HEK293T (cell line): ENCODE measurements around the gene RGS11.

Source experiments
- CTCF ChIA-PET: fragments of 350-600 bp; formaldehyde crosslinking; extraction: SDS; loops from one replicate; lab custom pipeline; 2021; ENCODE audit warnings: antibody characterized with exemption, inconsistent platforms; lab: Yijun Ruan, JAX
- POLR2A ChIA-PET: fragments of 350-600 bp; formaldehyde crosslinking; extraction: SDS; loops from one replicate; lab custom pipeline; 2020; ENCODE audit warnings: antibody characterized with exemption, inconsistent platforms; lab: Yijun Ruan, JAX
- DNase-seq: peaks from one replicate; pipeline ENCODE4 v3.0.0; 2012; ENCODE audit warnings: mixed read lengths; ENCODE audit errors: extremely low spot score
- ARNT ChIP-seq: fragments of 450-650 bp; IDR thresholded peaks from 2 replicates; pipeline ENCODE4 v1.6.1; 2017; ENCODE audit warnings: mild to moderate bottlenecking
- BHLHE40 ChIP-seq: fragments of 450-650 bp; IDR thresholded peaks from 2 replicates; pipeline ENCODE4 v1.6.1; 2016; ENCODE audit warnings: mild to moderate bottlenecking, moderate library complexity, borderline replicate concordance
- CTBP1 ChIP-seq: fragments of 450-650 bp; IDR thresholded peaks from 2 replicates; pipeline ENCODE4 v1.6.1; 2016; ENCODE audit warnings: borderline replicate concordance
- ELF4 ChIP-seq: fragments of 450-650 bp; IDR thresholded peaks from 2 replicates; pipeline ENCODE4 v1.6.1; 2017; ENCODE audit warnings: antibody characterized with exemption
- FOXA1 ChIP-seq: fragments of 450-650 bp; IDR thresholded peaks from 2 replicates; pipeline ENCODE4 v1.6.1; 2016; ENCODE audit warnings: mild to moderate bottlenecking
- FOXK2 ChIP-seq: fragments of 450-650 bp; IDR thresholded peaks from 2 replicates; pipeline ENCODE4 v1.6.1; 2016; ENCODE audit warnings: mild to moderate bottlenecking
- FOXM1 ChIP-seq: fragments of 450-650 bp; IDR thresholded peaks from 2 replicates; pipeline ENCODE4 v1.6.1; 2017; ENCODE audit warnings: mild to moderate bottlenecking, borderline replicate concordance
- HDGF ChIP-seq: fragments of 450-650 bp; IDR thresholded peaks from 2 replicates; pipeline ENCODE4 v1.6.1; 2017; ENCODE audit warnings: antibody characterized with exemption, borderline replicate concordance
- L3MBTL2 ChIP-seq: fragments of 450-650 bp; conservative IDR thresholded peaks from 2 replicates; pipeline ENCODE4 v1.6.1; 2016; ENCODE audit warnings: mild to moderate bottlenecking
- LEF1 ChIP-seq: fragments of 450-650 bp; IDR thresholded peaks from 2 replicates; pipeline ENCODE4 v1.6.1; 2017; ENCODE audit warnings: mild to moderate bottlenecking, borderline replicate concordance
- NFRKB ChIP-seq: fragments of 450-650 bp; IDR thresholded peaks from 2 replicates; pipeline ENCODE4 v1.6.1; 2016; ENCODE audit warnings: mild to moderate bottlenecking, moderate library complexity
- PKNOX1 ChIP-seq: fragments of 450-650 bp; IDR thresholded peaks from 2 replicates; pipeline ENCODE4 v1.6.1; 2016
- SP1 ChIP-seq: fragments of 450-650 bp; IDR thresholded peaks from 2 replicates; pipeline ENCODE4 v1.6.1; 2017
- SUZ12 ChIP-seq: fragments of 450-650 bp; IDR thresholded peaks from 2 replicates; pipeline ENCODE4 v1.6.1; 2016; ENCODE audit warnings: mild to moderate bottlenecking
- TARDBP ChIP-seq: fragments of 450-650 bp; IDR thresholded peaks from 2 replicates; pipeline ENCODE4 v1.6.1; 2016
- ZNF384 ChIP-seq: fragments of 450-650 bp; IDR thresholded peaks from 2 replicates; pipeline ENCODE4 v1.6.1; 2016

RGS11 gene

DNA sequence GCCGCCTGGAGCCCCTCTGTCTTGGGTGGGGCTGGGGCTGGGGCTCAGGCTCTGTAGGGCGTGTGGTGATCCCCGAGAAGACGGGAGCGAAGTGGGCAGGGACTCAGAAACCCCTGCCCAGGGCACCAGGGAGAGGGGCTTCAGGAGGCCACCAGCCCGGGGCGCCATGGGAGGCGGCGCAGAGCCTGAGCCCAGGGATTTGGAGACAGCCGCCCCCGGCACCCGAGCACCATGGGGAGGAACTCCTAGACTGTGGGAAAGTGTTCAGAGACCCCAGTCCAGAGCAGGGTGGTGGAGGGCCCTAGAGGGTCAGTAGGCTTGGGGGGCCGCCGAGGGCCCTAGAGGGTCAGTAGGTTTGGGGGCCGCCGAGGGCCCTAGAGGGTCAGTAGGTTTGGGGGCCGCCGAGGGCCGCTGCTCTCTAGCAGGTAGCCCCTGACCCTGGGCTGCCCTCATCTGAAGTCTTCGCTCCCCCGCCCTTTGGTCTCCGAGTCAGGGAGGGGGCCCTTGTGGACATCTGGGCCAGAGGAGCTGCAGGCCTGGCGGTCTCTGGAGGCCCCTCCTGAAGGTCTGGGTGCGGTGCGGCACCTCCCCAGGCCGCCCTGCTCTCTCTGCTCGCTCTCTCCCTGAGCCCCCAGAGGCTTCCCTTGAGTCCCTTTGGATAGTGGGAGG, 5.4 kb upstream of the RGS11 start:
- POLR2A ChIA-PET: interaction anchor here (0.5 to 2.5 kb wide), 5 partner anchors 41 to 69 kb away, joined by 3 to 11 read pairs (median 5); partner anchors contain the start of genes FAM234A and LUC7L
- CTCF ChIA-PET: no interaction called here
- TF ChIP-seq SP1 (no peak), BHLHE40 (no peak), ZNF384 (no peak), FOXM1 (no peak), NFRKB (no peak), ARNT (no peak), TARDBP (no peak), ELF4 (no peak), LEF1 (no peak), SUZ12 (no peak), HDGF (no peak), L3MBTL2 (no peak), FOXK2 (no peak), FOXA1 (no peak), CTBP1 (no peak), PKNOX1 (no peak)
- no peak for DNase-seq

GRCh38 chr16:280552-280951, 4.8 kb upstream of the RGS11 start, which contains the start of gene ARHGDIG:
TSS of gene ARHGDIG (plus strand) at chr16:280591. CDS start at chr16:280681, 90 bp downstream.
- POLR2A ChIA-PET: interaction anchor here (0.5 to 2.5 kb wide), 6 partner anchors 41 to 70 kb away, joined by 3 to 11 read pairs (median 4); partner anchors contain the start of genes FAM234A and LUC7L
- CTCF ChIA-PET: no interaction called here
- TF ChIP-seq ELF4 (no peak), PKNOX1 (no peak), L3MBTL2 (no peak), SP1 (no peak), SUZ12 (no peak), LEF1 (no peak), BHLHE40 (no peak), NFRKB (no peak), ZNF384 (no peak), HDGF (no peak), ARNT (no peak), FOXK2 (no peak), TARDBP (no peak), FOXA1 (no peak), CTBP1 (no peak), FOXM1 (no peak)
- peak; percentile 54 for DNase-seq

- POLR2A ChIA-PET: interaction anchor here (0.5 to 2.5 kb wide), 5 partner anchors 42 to 70 kb away, joined by 3 to 11 read pairs (median 5); partner anchors contain the start of genes FAM234A and LUC7L
- DNase-seq: no peak
- TF ChIP-seq LEF1: no peak
- no peak for TF ChIP-seq PKNOX1
- no peak for TF ChIP-seq HDGF
- TF ChIP-seq CTBP1: no peak
- no peak for TF ChIP-seq L3MBTL2
- no peak for TF ChIP-seq ARNT
- no peak for TF ChIP-seq ELF4
- TF ChIP-seq NFRKB: no peak
- no peak for TF ChIP-seq TARDBP
- TF ChIP-seq FOXA1: no peak
- TF ChIP-seq SUZ12: no peak
- TF ChIP-seq FOXK2: no peak
- no peak for TF ChIP-seq SP1
- CTCF ChIA-PET: no interaction called here
Observed at GRCh38 chr16:280005-280460, 4.3 kb upstream of the RGS11 start.

DNA sequence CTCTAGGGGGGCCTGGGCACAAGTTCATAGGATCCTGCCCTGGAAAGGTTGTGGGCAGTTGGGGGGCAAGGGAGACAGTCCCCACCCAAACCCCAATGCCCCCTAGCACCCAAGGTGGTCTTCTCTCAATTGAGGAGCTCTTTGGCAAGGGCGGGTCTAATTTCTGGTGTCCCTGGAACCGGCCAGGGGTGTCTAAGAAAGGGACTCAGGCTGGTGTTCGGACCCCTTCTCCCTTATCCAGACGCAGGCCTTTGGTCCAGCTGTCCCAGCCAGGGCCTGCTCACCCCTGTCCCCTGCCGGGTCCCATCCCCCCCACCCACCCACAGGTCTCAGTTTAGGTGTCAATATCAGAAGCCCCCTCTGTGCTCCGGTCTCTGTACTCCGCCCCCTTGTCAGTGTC, 3.8 kb upstream of the RGS11 start:
- DNase-seq: no peak
- no peak for TF ChIP-seq L3MBTL2
- no peak for TF ChIP-seq TARDBP
- TF ChIP-seq SP1: no peak
- no peak for TF ChIP-seq FOXA1
- no peak for TF ChIP-seq NFRKB
- no peak for TF ChIP-seq PKNOX1
- no peak for TF ChIP-seq ZNF384
- TF ChIP-seq ARNT: no peak
- no peak for TF ChIP-seq FOXM1
- ChIA-PET CTCF (interaction anchor here (0.6 kb wide), 1 partner anchor 58 kb away, joined by 6 read pairs; no protein-coding TSS in a partner anchor), POLR2A (interaction anchor here (1.1 to 2.5 kb wide), 3 partner anchors 16 to 50 kb away, joined by 3 to 11 read pairs (median 5); partner anchors contain the start of genes FAM234A and LUC7L)

GRCh38 chr16:278863-279366, 3.2 kb upstream of the RGS11 start:
- CTCF ChIA-PET: interaction anchor here (0.6 kb wide), 1 partner anchor 58 kb away, joined by 6 read pairs; no protein-coding TSS in a partner anchor
- DNase-seq: no peak
- POLR2A ChIA-PET: interaction anchor here (1.1 to 2.5 kb wide), 3 partner anchors 14 to 44 kb away, joined by 3 to 11 read pairs (median 6); partner anchors contain the start of gene FAM234A
- TF ChIP-seq SP1 (no peak), FOXM1 (no peak), FOXA1 (no peak), PKNOX1 (peak; percentile 89)
